HTERT RPE-1 (cell line): Measurements from ENCODE around the gene TES.

Source experiments
- in situ Hi-C: fragments of 300-500 bp; cut with MboI; formaldehyde crosslinking; loops from 4 replicates; pipeline ENCODE4 v1.14.3; 2020; ENCODE audit warnings: low sequenced_read_pairs

The TES gene

DNA sequence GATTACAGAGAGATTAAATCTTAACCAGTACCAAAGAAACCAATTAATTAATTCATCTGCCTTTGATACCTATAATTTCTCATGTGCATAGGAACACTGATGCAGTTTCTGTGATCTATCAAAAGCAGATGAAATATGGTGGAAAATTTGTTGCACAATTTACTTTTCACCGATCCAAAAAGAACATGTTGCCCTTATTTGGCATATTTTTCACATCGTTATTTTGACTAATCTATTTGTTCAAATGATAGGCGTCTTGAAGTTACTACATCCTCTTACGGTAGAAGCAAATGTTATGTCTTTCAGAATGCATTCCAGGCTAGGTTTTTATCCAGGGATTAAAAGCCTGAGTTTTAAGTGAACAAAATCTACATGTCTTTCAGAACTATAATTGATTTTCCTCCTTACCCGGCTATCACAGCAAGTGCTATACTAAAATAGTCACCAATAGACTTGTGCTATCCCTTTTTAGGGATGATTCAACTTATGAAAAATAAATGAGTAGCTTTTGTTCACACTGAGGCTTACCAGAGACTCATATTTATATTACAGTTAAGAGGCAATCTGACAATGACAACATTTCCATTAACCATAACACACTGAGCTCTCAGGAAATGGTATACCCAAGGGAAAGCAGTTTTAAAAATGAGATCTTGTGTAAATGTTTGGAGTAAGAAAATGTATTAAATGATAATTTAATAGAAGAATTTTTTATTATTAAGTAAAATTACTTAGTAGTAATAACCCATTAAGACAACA, 16.8 kb upstream of the TES start:
- in situ Hi-C loops = no loop called here

DNA sequence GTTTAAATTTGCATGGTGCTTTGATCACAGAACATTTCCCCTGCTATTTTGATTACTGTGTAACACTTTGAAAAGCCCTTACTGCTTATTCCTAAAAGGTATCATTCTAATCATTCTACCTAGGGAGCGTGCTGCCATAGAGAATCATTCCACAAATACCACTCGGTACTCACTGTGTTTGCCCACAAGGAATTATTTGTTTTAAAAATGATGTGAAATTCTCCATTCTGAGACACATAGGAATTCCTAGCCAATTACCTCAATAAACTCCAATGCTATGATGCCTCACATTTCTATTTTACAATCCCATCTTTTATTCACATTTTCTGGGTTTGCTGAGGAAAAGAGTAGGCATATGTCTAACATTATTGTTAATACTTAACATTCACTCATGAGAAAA, 16.2 kb upstream of the TES start:
- in situ Hi-C loops = no loop called here

DNA sequence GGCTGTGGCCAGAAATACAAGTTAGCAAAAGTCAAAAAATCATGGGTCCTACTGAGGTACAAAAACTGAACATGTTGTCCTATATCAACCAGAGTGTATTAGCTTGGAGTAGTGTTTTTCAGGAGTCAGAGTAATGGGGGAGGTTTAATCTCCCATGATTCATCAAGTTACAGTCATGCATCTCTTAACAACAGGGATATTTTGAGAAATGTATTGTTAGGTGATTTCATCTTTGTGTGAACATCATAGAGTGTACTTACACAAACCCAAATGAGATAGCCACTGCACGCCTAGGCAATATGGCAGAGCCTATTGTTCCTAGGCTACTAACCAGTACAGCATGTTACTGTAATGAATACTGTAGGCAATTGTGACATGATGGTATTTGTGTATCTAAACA, 14.9 kb upstream of the TES start:
- in situ Hi-C loops = no loop called here

DNA sequence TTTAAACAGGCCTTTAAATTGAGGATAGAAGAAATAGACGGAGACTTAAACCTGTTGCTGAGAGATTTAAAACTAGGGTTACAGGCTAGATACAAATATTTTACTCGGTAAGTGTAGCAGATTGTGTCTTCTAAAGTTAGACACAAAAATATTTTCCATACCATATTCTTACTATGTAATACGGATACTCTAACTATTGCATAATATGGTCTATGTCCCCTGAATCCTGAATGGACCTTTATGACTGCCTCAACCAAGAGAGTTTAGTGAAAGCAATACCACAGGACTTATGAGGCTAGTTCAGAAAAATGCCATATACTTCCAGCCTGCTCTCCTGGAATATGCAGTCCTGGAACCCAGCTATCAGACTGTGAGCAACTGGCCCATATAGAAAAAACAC, 13.4 kb upstream of the TES start:
- in situ Hi-C loops = no loop called here

DNA sequence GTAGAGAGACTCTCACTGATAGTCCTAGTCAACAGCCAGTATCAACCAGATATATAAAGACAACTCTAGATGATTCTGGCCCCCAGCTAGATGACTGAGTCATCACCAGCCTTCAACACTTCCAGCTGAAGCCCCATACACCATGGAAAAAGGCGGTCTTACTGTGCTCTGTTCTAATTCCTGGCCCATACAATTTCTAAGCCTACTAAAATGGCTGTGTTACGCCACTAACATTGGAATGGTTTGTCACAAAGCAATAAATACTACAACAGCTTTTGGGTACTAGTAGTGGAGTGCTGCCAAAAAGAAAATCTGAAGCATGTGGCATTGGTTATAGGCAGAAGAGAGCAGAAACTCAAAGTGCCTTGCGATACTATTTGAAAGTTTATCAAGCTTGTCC, 13.0 kb upstream of the TES start:
- in situ Hi-C loops = no loop called here

DNA sequence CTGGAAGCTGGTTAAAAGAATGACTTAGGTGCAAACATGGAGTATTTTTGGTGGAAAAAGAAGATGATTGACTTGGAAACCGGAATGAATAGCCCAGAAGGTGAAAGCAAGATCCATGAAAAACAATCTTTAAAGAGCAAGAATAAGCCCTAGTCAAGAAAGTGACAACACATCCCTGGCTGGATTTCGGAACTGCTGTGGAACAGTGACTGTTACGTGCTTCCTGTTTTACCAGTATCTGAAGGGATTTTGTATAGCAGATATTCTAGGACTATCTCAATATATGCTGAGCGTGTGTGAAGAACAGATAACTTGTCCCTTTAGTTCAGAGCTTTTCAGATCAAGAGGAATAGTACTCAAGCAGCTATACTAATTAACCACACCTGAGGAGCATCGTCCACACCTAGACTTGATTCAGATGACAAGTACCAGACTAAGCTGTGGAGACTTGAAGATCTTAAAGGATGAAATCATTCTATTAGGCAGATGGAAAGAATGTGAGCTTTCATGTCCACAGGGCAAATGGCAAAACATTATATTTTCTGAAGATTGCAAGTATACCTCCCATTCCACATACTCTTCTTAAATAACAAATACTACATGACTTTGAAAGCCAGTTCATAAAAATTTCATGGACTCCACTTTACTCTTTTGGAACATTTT, 11.5 kb upstream of the TES start:
- in situ Hi-C loops = no loop called here

DNA sequence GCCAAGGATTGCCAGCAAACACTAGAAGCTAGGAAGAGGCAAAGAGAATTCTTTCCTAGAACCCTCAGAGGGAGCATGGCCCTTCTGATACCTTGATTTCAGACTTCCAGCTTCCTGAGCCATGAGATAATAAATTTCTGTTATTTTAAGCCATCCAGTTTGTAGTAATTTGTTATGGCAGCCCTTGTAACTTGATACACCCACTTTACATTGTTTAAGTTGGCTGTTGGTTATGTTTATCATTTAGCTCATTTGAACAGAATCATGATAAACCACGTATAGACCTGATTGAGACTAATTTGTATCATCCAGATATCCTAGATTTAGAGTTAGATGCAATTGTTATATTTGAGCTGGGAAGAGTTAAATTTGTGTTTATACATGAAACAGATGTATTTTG, 9.4 kb upstream of the TES start:
- in situ Hi-C loops = no loop called here

DNA sequence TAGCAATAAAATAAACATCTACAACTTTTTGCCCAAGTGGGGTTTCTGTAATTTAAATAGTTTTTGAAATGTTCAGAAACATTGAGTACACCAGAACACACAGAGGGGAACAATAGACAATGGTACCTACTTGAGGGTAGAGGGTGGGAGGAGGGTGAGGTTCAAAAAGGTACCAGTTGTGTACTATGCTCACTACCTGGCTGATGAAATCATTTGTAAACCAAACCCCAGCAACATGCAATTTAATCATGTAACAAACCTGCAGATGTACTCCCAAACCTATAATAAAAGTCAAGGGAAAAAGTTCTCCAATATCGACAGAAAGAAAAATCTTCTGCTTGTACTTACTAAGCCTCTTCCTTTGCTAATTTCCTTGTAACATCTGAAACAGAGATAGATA, 4.2 kb upstream of the TES start:
- in situ Hi-C loops = no loop called here

DNA sequence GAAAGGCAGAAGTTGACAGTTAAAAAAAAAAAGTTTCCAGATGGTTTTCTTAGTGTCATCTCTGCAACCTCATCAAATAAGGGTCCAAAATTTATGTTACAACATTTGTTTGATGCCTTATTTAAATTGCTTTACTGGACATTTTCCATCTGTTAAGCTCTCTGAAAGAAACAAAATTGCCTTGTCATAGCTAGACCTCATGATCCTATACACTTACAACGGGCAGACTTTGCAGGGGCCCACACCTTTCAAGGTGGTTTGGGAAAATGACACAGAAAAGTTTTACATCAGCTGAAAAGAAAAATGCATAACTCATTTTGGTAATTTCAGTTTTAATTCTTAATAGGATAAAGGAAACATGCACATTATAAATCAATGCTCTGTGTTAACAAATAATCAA, 1.4 kb upstream of the TES start:
- in situ Hi-C loops = no loop called here

DNA sequence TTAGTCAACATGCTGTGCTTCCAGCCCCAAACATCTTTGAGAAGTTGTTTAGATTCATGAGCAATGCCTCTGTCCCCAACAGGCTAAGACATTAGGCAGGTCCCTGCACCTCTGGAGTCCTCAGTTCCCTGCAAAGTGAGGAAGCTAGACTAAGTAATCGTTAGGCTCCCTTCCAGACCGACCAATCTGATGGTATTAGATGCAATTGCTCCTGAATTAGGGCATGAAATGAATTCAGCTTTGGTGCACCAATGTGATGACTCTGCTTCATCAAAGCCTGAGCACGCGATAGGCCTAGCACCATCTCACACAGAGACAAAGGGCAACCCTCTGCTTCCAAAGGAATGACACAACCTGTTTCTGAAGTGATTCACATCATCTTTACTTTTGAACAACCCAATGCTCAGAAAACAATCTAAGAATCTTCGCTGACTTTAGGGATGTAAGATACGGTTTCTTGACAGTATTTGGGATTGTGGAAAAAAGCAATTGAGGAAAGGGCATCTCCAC, 723 bp upstream of the TES start:
- in situ Hi-C loops = no loop called here

DNA sequence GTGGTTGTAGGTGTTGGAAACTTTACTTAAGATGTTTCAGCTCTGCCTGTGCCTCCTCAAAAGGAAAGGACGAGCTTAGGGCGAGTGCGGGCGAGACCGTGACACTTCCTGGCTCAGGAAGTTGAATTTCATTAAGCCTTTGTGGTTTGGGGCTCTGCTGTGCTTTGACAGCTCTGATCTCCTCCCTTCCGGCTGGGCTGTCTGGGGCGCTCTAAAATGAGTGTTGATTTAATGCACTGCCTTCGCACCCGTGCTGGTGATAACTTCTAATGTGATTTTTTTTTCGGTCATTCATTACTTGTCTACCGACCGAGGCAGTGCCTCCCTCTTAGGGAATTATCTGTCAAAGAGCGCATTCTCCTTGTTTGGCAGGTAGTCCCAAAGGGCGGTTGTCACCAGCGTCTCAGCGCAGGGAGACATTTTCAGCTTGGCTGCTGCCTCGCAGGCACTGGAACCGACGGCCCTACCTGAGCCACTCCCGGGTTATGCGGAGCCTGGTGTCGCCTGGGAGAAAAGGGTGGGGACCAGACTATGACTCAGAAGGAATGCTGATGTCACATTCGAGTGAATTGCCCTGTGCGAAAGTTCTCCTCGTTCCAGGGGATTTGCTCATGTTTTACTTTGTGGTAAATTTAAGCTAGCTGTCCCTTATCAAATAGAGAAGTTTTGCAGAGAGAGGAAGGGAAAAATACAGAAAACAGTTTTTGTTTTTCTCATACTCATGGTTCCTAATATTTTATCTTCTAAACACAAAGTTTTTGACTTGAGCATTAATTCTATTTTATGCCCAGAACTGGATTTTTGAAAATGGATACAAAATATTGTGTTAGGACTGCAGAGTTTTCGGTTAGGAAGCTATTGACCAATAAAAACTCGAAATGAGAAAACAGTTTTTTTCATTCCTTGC, 920 bp downstream of the TES start:
- in situ Hi-C loops = no loop called here

DNA sequence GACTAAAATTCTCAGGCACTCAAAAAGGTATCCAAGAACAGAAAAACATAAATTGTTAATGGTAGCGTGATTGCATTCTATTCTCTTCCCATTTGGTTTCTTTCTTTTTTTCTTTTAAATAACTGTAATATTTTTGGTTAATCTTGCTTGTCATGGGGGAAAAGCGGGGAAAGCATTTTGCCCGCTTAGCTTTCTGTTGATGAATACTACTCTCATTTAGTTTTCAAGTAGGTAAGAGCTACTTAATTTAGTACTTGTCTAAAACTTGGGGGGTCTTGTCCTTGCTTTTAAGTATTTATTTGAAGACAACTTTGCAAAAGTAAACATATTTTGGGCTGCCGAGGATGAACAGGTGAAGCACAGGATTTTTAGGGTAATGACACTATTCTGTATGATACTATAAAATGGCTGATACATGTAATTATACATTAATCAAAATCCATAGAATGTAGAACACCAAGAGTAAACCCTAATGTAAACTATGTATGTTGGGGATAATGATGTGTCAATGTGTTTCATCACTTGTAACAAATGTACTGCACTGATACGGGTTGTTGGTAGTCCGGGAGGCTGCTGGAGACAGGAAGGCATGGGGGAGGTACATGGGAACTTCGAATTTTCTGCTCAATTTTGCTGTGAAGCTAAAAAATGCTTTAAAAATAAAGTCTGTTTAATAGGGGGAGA, 1.7 kb downstream of the TES start:
- in situ Hi-C loops = no loop called here

DNA sequence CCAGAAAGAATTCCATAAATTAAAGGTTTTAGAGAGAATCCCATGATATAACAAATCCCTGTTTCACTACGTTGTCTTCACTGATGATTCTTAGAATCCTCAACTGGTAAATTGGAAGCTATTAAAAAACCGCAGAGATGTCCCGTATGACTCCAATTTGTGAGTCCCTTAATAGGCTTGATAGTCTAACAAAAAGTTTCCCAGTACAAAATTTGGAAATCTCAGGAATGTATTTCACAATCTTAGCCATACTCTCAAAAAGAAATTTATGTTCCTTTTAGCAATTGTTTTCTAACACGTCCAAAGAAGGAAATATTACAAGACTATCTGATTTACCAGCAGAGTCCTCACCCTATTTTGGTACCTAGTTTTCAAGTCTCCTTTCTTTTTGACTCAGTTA, 2.5 kb downstream of the TES start:
- in situ Hi-C loops = no loop called here

DNA sequence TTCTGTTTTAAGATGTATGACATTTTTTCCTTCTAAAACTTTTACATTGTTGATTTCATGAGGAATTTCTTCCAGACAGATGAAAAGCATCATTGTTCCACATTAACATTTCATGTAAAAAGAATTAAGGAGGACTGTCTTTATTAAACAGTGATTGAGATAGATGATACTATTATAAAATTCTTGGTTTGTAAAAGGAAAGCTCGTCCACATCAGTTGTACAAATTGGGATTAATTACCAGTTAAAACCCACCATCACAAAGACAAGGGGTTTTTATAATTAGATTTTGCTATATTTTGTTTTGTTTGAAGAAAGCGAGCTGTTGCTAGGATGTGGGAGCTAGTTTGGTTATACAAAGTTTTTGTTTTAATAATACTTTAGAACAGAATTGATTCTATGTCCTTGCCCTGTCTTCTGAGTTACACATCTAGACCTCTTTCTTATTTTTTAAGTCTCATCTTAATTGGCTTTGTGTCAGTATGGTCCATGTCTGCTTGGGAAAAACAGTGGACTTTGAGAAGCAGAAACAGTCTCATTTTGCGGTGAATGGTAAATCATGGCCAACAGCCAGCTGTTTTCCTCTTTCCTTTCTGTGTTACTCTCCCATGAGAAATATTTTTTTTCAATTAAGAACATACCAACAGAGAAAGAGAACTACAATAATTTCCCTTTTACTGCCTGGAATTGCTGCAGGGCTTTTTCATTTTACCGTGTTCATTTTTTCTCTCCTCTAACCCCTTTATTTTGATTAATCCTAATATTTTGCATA, 3.2 kb downstream of the TES start:
- in situ Hi-C loops = no loop called here

DNA sequence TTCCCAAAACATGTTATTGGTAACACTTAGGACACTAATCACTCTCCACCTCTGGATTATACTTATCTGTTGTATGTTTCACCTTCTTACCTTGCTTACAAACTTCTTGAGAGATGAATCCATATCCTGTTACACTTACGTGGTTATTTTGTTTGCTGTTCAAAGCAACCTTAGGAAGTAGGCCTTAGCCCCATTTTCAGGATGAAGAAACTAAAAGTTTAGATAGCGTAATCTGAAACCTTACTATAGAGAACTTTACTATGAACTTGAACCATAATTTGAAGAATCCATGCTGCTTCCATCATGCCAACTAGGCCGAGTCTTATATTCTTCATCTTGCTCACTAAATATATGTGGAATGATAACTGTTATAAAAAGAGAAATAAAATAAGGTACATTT, 4.6 kb downstream of the TES start:
- in situ Hi-C loops = no loop called here

DNA sequence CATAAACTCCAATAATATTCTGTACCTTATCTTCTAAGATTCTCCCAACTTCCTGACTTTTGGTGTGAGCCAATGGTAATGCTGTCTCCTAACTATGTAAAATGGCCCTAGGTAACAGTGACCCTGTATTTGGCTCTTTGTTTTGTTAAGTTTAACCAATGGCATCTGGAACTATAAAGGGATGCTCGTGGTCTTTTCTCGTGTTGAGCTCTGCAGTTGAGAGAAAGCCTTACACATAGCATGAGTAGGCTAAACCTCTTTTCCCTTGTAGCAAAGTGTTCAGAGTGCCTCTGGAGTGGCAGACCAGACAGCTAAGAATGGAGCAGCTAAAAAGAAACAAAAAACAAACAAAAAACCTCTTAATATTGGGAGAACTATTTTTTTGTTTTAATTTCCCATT, 5.2 kb downstream of the TES start:
- in situ Hi-C loops = no loop called here

DNA sequence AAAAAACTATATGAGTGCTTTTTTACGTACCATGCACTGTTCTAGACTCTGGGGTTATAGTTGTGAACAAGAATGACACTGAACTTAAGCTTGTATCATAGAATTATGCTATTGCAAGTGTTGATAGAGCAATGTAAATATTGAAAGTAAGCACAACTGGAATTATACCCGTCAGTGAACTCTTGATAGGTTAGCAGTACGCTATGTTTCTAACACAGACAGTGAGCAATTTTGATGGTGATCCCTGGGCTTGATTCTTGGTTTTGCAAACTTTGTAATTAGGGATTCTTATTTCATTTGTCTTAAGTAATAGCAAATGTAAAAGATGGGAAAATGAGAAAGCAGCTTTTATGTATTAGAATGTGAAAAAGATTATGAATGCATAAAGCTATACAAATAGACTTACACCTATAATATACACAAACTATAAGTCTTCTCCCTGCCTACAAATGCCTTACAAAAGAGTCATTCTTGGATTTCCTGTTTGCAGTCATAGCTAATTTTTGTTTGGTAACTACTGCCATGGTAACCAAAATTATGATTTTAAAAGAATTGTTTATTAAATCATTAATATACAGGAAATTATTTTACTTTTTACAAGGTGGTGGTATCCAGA, 6.7 kb downstream of the TES start:
- in situ Hi-C loops = no loop called here

DNA sequence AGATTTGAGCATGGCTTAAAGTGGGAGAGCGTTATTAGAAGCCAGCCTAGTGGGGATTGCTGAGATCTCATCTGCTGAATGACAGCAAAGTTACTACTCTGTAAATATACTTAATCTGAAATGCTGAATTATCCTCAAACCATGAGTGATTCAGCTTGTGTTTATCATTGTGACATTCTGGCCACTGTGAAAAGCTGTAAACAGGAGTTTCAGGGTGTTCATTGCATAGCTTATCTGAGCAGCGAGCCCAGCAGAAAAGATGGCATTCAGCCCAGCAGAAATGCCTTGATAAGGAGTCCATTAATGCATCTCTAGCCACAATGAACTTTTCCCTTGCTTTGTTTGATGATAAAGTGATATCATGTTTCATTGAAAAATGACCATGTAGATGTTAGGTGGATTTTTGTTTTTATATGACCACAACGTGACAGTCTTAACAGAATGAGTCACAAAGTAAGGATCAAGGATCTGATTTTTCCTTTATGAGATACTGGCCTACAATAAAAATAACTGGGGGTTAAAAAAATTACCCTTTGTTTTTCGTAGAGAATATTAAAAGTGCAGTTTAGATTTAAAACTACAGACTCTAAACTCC, 7.8 kb downstream of the TES start:
- in situ Hi-C loops = no loop called here

DNA sequence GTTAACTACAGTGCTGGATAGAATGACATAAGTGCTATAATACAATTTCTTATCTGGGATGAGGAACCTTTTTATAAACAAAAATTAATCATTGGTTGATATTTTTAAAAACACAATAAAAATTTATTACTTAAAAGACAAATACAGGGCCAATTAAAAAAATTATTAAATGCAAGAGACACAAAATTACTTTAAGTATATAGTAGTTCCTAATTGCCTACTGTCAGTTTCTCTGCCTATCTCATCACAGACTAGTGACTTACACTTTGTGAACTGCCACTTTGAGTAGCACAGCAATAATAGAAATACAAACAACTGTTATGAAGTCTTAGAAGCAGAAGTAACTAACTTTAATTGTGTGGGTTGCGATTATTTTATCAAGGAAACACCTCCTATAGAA, 8.4 kb downstream of the TES start:
- in situ Hi-C loops = no loop called here

DNA sequence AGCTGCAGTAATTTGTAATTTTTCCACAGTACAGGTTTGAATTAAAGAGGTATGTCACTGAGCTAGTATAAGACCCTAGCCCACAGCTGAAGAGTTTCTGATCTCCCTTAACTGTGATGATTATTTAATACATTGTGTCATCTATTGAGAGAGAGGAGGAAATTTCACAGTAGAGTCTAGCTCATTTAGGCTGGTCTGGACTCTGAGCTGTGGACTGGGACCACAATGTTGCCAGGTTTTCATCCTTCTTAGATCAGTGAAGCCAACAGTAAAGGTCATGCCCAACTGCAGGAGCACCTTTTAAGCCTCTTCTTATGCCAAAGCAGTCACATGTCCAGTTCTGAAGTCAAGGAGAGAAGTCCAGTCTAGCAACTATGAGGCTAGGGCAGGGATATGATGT, 8.9 kb downstream of the TES start:
- in situ Hi-C loops = no loop called here
